HG03565 (cell line): ENCODE results near the gene UBR2.
"Not testable (repeated sequence)": the region's sequence is repeated elsewhere in the genome, so short reads cannot be mapped to it uniquely, and the experiment has no call there.

Experiments used
- ATAC-seq: cut with Tn5 transposase; IDR thresholded peaks from one replicate; pipeline ENCODE4 v1.9.1; 2021; ENCODE audit warnings: mild to moderate bottlenecking, moderate library complexity; ENCODE audit not compliant: unreplicated experiment

The UBR2 gene

DNA sequence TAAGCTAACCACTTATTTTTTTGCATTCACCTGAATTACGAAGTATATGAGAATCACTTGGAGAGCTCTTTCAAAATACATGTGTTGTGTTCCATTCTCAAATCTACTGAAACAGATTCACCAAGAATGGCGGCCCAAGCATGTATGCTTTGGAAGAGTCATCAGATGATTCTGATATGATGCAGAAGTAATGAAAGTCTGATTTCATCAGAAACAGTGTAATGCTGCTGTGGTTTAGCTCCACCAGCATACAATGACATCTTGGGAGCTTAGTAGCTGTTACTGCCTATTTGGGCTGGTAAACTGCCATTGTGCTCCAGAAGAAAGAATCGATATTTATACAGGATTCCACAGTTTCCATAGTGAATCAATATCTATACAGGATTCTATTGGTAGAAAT is 52.9 kb downstream of the UBR2 start:
- ATAC-seq: no peak

DNA sequence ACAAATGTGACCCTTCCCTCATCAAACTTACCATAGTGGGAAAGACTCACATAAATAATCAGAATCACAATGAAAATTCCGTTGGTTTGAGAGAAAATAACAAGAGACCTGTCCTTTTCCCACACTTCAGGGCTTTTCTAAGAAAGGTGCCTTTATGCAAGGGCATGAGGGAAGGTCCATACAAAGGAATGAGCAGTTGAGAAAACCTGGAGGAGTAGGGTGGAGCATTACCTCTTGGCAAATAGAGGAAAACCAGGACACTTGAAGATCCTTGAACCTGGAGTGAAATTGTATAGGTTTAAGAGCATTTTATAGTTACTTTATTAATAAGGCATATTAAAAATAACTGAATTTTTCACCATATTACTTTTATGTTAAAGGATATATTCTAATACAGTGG is 54.3 kb downstream of the UBR2 start:
- ATAC-seq: no peak

GRCh38 chr6:42618686-42619085 is 54.9 kb downstream of the UBR2 start:
- ATAC-seq: no peak

- ATAC-seq: no peak
Observed at GRCh38 chr6:42619963-42620362, 56.1 kb downstream of the UBR2 start.

- no peak for ATAC-seq
Observed at GRCh38 chr6:42624601-42625000, 60.8 kb downstream of the UBR2 start.

GRCh38 chr6:42627044-42627443 is 63.2 kb downstream of the UBR2 start:
- ATAC-seq: no peak

DNA sequence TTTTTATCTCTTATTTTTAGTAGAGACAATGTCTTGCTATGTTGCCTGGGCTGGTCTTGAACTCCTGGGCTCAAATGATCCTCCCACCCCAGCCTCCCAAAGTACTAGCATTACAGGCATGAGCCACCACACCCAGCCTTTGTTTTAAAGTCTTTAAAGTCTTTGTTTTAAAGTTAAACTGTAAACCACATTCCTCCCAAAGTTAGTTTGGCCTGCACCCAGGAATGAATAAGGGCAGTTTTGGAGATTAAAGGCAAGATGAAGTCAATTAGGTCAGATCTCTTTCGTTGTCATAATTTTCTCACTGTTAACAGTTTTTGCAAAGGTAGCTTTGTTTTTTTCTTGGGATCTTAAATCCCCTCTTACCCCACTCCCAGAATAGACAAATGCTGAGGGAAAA is 63.8 kb downstream of the UBR2 start:
- ATAC-seq: no peak

DNA sequence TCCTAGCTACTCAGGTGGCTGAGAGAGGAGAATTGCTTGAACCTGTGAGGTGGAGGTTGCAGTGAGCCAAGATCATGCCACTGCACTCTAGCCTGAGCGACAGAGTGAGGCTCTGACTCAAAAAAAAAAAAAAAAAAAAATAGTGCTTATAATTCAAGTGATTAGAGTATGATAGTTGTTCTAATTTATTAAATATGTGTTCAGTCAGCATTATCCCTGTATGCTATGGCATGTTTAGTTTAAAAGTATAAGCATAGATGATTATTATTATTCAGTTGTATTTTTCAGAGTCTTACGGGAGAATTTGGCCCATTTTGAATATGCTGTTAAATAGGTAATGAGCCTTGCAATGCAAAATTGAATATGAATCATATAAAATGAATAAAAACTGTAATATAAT is 64.8 kb downstream of the UBR2 start:
- no peak for ATAC-seq

- ATAC-seq: no peak
Observed at GRCh38 chr6:42629845-42630244, 66.0 kb downstream of the UBR2 start.

DNA sequence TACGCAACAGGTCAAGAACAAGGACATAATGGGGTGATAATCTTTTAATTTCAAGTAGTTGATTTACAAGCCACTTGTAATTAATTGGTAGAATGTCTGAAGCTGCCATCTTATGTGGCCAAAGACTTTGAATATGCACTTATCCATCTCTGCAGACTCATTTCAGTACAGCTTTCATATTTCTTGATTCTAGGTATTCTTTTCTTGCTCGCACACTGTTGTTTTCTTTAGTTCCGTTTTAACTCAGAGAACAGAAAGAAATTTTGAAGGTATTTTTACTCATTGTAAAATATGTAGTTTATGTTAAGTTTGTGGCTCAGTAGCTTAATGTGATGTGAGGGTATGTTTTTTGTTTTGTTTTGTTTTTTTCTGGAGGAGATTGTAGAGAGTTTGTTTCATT is 73.9 kb downstream of the UBR2 start:
- ATAC-seq: no peak

DNA sequence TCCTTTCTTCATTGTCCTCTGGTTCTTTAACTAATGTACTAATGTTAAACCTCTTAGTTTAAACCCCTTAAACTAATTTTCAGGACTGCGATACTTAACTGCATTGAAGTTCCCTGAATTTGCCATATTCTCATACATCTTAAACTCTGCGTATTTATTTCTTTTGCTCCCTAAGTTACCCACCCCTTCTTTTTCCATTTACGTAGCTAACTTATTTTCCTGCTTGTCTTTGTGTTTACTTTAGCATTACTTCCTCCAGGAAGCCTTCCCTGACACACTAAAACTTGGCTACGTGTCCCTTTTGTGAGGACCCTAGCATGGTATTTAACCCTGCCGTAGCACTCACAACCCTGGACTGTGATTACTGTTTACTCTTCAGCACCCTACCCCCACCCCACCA is 79.0 kb downstream of the UBR2 start:
- ATAC-seq: no peak

- no peak for ATAC-seq
Observed at GRCh38 chr6:42644211-42644610, 80.4 kb downstream of the UBR2 start.

DNA sequence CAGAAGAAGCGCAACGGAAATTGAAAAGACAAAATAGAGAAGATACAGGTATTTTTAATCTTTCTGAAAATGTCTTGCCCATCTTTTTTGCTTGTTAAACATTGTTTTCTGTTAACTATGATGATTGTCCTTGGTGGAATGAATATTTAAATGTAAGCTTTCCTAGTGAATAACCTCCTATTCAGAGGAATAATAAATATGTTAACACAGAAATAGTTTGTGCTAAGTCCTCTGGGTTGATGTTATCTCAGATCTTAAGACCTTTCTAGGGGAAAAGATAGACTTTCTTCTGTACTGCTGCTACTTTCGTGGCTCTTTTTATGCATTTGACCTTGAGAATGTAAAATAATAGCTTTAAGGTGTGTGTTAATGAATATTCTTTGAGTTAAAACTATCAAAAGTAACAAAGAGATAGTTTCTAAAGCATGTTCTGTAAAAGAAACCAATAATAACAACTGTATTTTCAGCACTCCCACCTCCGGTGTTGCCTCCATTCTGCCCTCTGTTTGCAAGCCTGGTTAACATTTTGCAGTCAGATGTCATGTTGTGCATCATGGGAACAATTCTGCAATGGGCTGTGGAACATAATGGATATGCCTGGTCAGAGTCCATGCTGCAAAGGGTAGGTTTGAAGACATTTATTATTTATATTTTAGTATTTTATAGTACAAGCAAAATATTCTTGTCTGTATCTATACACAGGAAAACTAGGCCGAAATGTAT is 88.4 kb downstream of the UBR2 start:
- no peak for ATAC-seq

GRCh38 chr6:42653851-42654250 is 90.0 kb downstream of the UBR2 start:
- ATAC-seq: no peak

GRCh38 chr6:42659806-42660205 is 96.0 kb downstream of the UBR2 start:
- ATAC-seq: no peak

- ATAC-seq: no peak
Observed at GRCh38 chr6:42661540-42662153, 97.8 kb downstream of the UBR2 start.

DNA sequence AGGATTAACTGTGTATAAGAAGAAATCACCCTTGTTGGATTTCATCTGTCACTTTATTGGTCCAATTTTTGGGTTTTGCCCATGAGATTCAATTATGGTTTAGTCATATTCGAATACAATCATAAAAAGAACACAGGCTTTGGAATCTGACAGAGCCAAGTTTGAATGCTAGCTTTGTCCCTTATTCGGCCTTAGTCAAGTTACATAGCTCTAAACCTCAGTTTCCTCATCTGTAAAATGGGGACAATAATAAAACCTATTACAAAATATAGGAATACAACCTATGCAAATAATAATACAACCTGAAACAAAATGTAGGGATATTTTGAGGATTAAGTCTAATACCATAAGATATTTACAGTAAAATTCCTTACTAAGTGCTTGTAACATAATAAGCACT is 100.9 kb downstream of the UBR2 start:
- ATAC-seq: no peak

DNA sequence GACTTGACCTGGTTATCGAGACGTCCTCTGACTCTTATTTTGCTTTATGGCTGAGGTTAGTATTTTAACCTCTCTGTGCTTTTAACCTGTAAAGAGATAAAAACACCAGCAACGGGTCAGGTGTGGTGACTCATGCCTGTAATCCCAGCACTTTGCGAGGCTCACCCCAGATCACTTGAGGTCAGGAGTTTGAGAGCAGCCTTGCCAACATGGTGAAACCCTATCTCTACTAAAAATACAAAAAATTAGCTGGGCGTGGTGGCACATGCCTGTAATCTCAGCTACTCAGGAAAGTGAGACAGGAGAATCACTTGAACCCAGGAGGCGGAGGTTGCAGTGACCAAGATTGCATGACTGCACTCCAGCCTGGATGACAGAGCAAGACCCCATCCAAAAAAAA is 110.5 kb downstream of the UBR2 start:
- ATAC-seq: not testable (repeated sequence)

- no peak for ATAC-seq
Observed at GRCh38 chr6:42674780-42675179, 111.0 kb downstream of the UBR2 start.

DNA sequence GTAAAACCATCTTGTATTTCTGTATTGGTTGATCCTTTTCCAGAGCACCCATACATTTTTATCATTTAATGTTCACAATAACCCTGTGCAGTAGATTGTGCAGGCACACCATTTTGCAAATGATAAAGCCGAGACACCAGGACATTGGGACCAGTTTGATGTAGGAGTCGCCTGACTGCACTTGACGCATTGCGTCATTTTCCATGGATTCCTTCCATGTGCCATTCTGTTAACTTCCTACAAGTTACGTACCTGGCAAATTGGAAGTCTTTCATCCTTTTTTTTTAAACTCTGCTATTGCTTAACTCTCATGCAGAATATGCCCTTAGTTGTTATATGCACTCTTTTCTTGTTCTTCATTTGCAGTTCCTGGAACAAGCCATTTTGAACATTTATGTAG is 115.5 kb downstream of the UBR2 start:
- no peak for ATAC-seq

GRCh38 chr6:42688281-42688680 is 124.5 kb downstream of the UBR2 start:
- no peak for ATAC-seq

DNA sequence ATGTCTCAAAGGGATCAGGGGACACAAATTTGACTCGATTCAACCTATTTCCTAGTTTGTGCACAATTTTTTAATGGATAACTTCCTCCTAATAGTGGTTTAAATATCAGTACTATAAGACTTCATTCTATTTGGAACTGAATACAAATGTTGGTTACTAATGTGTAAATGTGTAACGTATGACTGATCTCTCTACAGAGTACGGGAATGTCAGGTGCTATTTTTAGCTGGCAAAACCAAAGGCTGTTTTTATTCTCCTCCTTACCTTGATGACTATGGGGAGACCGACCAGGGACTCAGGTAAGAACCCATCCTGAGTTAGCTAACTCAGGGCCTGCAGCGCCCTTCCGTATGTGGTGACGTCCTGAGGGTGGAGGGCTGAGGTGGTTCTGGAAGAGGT is 125.5 kb downstream of the UBR2 start:
- ATAC-seq: no peak

- no peak for ATAC-seq
Observed at GRCh38 chr6:42690151-42690702, 126.4 kb downstream of the UBR2 start.
